Right lobe of liver (tissue), 6 donors: Measurements from ENCODE around the gene NACC1. TPM values are rescaled to one million over a fixed set of nuclear protein-coding genes. Genes with fewer than 3 reads are reported as not detected.
A peak's percentile ranks its signal among the peaks of the same experiment; 100 is the strongest.

Source experiments
- ATAC-seq, 4 donors: fragments of 200-7000 bp; cut with Tn5 transposase; one replicate each; pipeline ENCODE4 v1.9.1; 2020; ENCODE audit warnings: mild to moderate bottlenecking in 4 of 4, moderate library complexity in 4 of 4
- DNase-seq, 3 donors: peaks; one replicate each; pipeline ENCODE4 v3.0.0-alpha.2; 2020
- H3K27ac ChIP-seq, 3 donors: fragments of 200-600 bp; one replicate each; pipeline ENCODE4 v1.8.0; 2022
- H3K27me3 ChIP-seq, 2 donors: fragments of 200-600 bp; one replicate each; pipeline ENCODE4 v1.8.0; 2022
- H3K36me3 ChIP-seq, 4 donors: fragments of 200-600 bp; sonication (generic) in 1 of 4; one replicate each; pipeline versions ENCODE4 v1.5.1 to v1.8.0; 2017 to 2022; ENCODE audit warnings: control low read depth in 1 of 4
- H3K4me1 ChIP-seq, 4 donors: fragments of 200-600 bp; sonication (generic) in 1 of 4; one replicate each; pipeline versions ENCODE4 v1.5.1 to v1.8.0; 2017 to 2022; ENCODE audit warnings: control low read depth in 1 of 4
- H3K4me3 ChIP-seq, 3 donors: fragments of 200-600 bp; one replicate each; pipeline ENCODE4 v1.8.0; 2022
- H3K9me3 ChIP-seq, 4 donors: fragments of 200-600 bp; sonication (generic) in 1 of 4; one replicate each; pipeline versions ENCODE4 v1.5.1 to v1.8.0; 2017 to 2022; ENCODE audit warnings: control low read depth in 1 of 4
- CTCF ChIP-seq, 4 donors: fragments of 200-600 bp in 3 of 4; fragments of 450-650 bp in 1 of 4; IDR thresholded peaks; one replicate each; pipeline versions ENCODE4 v1.5.1 to v1.8.0; 2016 to 2022; ENCODE audit warnings: antibody characterized with exemption in 4 of 4, mild to moderate bottlenecking in 2 of 4
- POLR2A ChIP-seq: fragments of 450-650 bp; IDR thresholded peaks from one replicate; pipeline ENCODE4 v1.6.1; 2017; ENCODE audit warnings: antibody characterized with exemption, mild to moderate bottlenecking
- WGBS: methylation state at CpG from one replicate; pipeline ENCODE4 v1.1.6; 2018; ENCODE audit warnings: low coverage, low lambda C conversion rate; ENCODE audit not compliant: insufficient coverage; ENCODE audit errors: missing lambda C conversion rate; 5-methylcytosine and 5-hydroxymethylcytosine counted together
- intact Hi-C, 2 donors: fragments of 100-400 bp; cut with DNase I; formaldehyde crosslinking; loops; one replicate each; pipeline versions ENCODE4 v1.11.2 to v1.14.1; 2022
- total RNA-seq, 6 experiments: library from RNA; depleted of rRNA in 2 of 6; stranded (reverse); fragments of >200 nt in 2 of 6; fragmentation: NEBNext Ultra II Directional in 3 of 6; extraction: Animal tissue kit (Norgen Biotek cat#: 25700) in 3 of 6; gene quantifications; one replicate each; pipeline versions ENCODE4 v1.1.0 to v1.2.4, GENCODE V29; 2016 to 2023
- donor health status: DM: no; HTN: yes; CAD: no.
- donor health status: DM: no; HTN: no; CAD: no.
- donor health status: DM: no; HTN: no; CAD: no.
- donor health status: DM: no; HTN: yes; CAD: no.
- donor health status: DM: no; HTN: yes; CAD: no.

NACC1 gene
- total RNA-seq, 6 experiments from 2014 or later: 19.2 to 30.3 (median 26.4) TPM

- Histone ChIP-seq H3K36me3 (peaks cover 0 to 3% (median 0%) of the 10 kb centered on the region in 4 donors), H3K27me3 (peaks cover 0 to 6% of the 10 kb centered on the region in 2 donors), H3K9me3 (no peaks in the 10 kb centered on the region), H3K27ac (no peak overlapping the region), H3K4me3 (no peak overlapping the region), H3K4me1 (peaks cover 0 to 29% (median 3%) of the 10 kb centered on the region in 4 donors)
- WGBS: 20% methylated on average over 2 of the region's 25 CpGs
- ATAC-seq (no peak), DNase-seq (peak in 2 of 3 donors; percentile 37 to 53)
- intact Hi-C loops: loop anchor here in 1 of 2 donors (10.0 kb wide), 1 partner anchor 61 kb away; no protein-coding TSS in a partner anchor
- no peak for TF ChIP-seq POLR2A
- no peak for TF ChIP-seq CTCF (IDR thresholded peaks at IDR 0.05)
Observed at GRCh38 chr19:13095393-13095784, 22.7 kb upstream of the NACC1 start.

GRCh38 chr19:13095934-13096927 lies 21.8 kb upstream of the NACC1 start:
- Histone ChIP-seq H3K27me3 (peaks cover 0 to 6% of the 10 kb centered on the region in 2 donors), H3K4me1 (peaks cover 0 to 25% (median 3%) of the 10 kb centered on the region in 4 donors), H3K36me3 (peaks cover 0 to 3% (median 0%) of the 10 kb centered on the region in 4 donors), H3K4me3 (peak overlapping the region in 1 of 3 donors; percentile 3), H3K9me3 (no peaks in the 10 kb centered on the region), H3K27ac (peak overlapping the region in 1 of 3 donors; percentile 11)
- DNase-seq (peak; percentile 62 to 74 (median 67)), ATAC-seq (peak; percentile 42 to 54 (median 44))
- intact Hi-C loops: loop anchor here in 1 of 2 donors (10.0 kb wide), 1 partner anchor 61 kb away; no protein-coding TSS in a partner anchor
- WGBS: 17% methylated on average over 18 of the region's 44 CpGs
- TF ChIP-seq CTCF (IDR thresholded peaks at IDR 0.05) (peak; percentile 6 to 33 (median 21)), POLR2A (no peak)

- Histone ChIP-seq H3K27me3 (peaks cover 0 to 6% of the 10 kb centered on the region in 2 donors), H3K9me3 (no peaks in the 10 kb centered on the region), H3K4me3 (no peak overlapping the region), H3K36me3 (peaks cover 0 to 3% (median 0%) of the 10 kb centered on the region in 4 donors), H3K27ac (peak overlapping the region in 2 of 3 donors; percentile 11 to 54), H3K4me1 (peaks cover 0 to 21% (median 4%) of the 10 kb centered on the region in 4 donors)
- intact Hi-C loops: loop anchor here in 1 of 2 donors (10.0 kb wide), 1 partner anchor 62 kb away; no protein-coding TSS in a partner anchor
- ATAC-seq (no peak), DNase-seq (peak in 1 of 3 donors; percentile 19)
- WGBS: 16% methylated on average over 20 of the region's 20 CpGs
- TF ChIP-seq POLR2A (no peak), CTCF (IDR thresholded peaks at IDR 0.05) (no peak)
Observed at GRCh38 chr19:13097033-13097462, 21.0 kb upstream of the NACC1 start.

GRCh38 chr19:13097463-13098258 lies 20.4 kb upstream of the NACC1 start:
- DNase-seq (peak in 2 of 3 donors; percentile 63 to 73), ATAC-seq (no peak)
- H3K27me3 ChIP-seq: peaks cover 0 to 6% of the 10 kb centered on the region in 2 donors
- TF ChIP-seq POLR2A (no peak), CTCF (IDR thresholded peaks at IDR 0.05) (no peak)
- intact Hi-C loops: loop anchor here in 1 of 2 donors (10.0 kb wide), 1 partner anchor 63 kb away; no protein-coding TSS in a partner anchor
- no peak overlapping the region for H3K4me3 ChIP-seq
- H3K9me3 ChIP-seq: no peaks in the 10 kb centered on the region
- 14% methylated on average over 25 of the region's 69 CpGs for WGBS
- peaks cover 0 to 3% (median 0%) of the 10 kb centered on the region in 4 donors for H3K36me3 ChIP-seq
- peak overlapping the region in 2 of 3 donors; percentile 39 to 54 for H3K27ac ChIP-seq
- H3K4me1 ChIP-seq: peaks cover 0 to 27% (median 7%) of the 10 kb centered on the region in 4 donors
